GM23338 (cell line): ENCODE results near the gene CISH. TPM values are rescaled to one million over a fixed set of nuclear protein-coding genes. Genes with fewer than 3 reads are reported as not detected.

Source experiments
- ATAC-seq: fragments of 200-7000 bp; cut with Tn5 transposase; 3 replicates; pipeline ENCODE4 v1.9.1; 2020
- DNase-seq: peaks from one replicate; pipeline ENCODE4 v3.0.0-alpha.2; 2015; ENCODE audit warnings: low spot score
- H2AFZ ChIP-seq: fragments of 200-600 bp; sonication (generic); 2 replicates; pipeline ENCODE4 v1.8.0; 2016; ENCODE audit warnings: antibody characterized with exemption, mild to moderate bottlenecking, moderate library complexity
- H3F3A ChIP-seq: fragments of 200-600 bp; sonication (generic); replicated peaks from 2 replicates; pipeline ENCODE4 v1.8.0; 2017; ENCODE audit warnings: antibody characterized with exemption, mixed run types, low read depth
- H3K27ac ChIP-seq: fragments of 200-600 bp; sonication (generic); 2 replicates; pipeline ENCODE4 v1.6.1; 2016; ENCODE audit warnings: low read depth
- H3K27me3 ChIP-seq: fragments of 200-600 bp; sonication (generic); 2 replicates; pipeline ENCODE4 v1.8.0; 2016; ENCODE audit warnings: mild to moderate bottlenecking, mixed run types, moderate library complexity; ENCODE audit not compliant: insufficient read depth
- H3K36me3 ChIP-seq: fragments of 200-600 bp; sonication (generic); 2 replicates; pipeline ENCODE4 v1.8.0; 2016; ENCODE audit warnings: mild to moderate bottlenecking; ENCODE audit not compliant: insufficient read depth
- H3K4me1 ChIP-seq: fragments of 200-600 bp; sonication (generic); 2 replicates; pipeline ENCODE4 v1.8.0; 2016; ENCODE audit warnings: mild to moderate bottlenecking, moderate library complexity; ENCODE audit not compliant: insufficient read depth
- H3K4me2 ChIP-seq: fragments of 200-600 bp; sonication (generic); 2 replicates; pipeline ENCODE4 v1.7.1; 2017; ENCODE audit warnings: mixed run types
- H3K4me3 ChIP-seq: fragments of 200-600 bp; sonication (generic); 2 replicates; pipeline ENCODE4 v1.6.1; 2016; ENCODE audit warnings: mixed run types
- H3K79me2 ChIP-seq: fragments of 200-600 bp; sonication (generic); replicated peaks from 2 replicates; pipeline ENCODE4 v1.8.0; 2017; ENCODE audit warnings: mild to moderate bottlenecking; ENCODE audit not compliant: insufficient read depth
- H3K9me2 ChIP-seq: fragments of 200-600 bp; sonication (generic); 2 replicates; pipeline ENCODE4 v1.8.0; 2017; ENCODE audit not compliant: insufficient read depth
- H4K20me1 ChIP-seq: fragments of 200-600 bp; sonication (generic); replicated peaks from 2 replicates; pipeline ENCODE4 v1.8.0; 2017; ENCODE audit warnings: mild to moderate bottlenecking; ENCODE audit not compliant: insufficient read depth
- H3K27ac Mint-ChIP-seq: 2 replicates; pipeline ENCODE4 v1.8.0; 2020; ENCODE audit warnings: inconsistent platforms, mild to moderate bottlenecking, moderate library complexity, mixed read lengths
- H3K27me3 Mint-ChIP-seq: 3 replicates; pipeline ENCODE4 v1.8.0; 2022; ENCODE audit warnings: low read depth, mild to moderate bottlenecking, moderate library complexity, mixed read lengths, inconsistent platforms; ENCODE audit not compliant: insufficient read depth, poor library complexity
- H3K36me3 Mint-ChIP-seq: 3 replicates; pipeline ENCODE4 v1.8.0; 2021; ENCODE audit warnings: low read depth, mild to moderate bottlenecking, inconsistent platforms, moderate library complexity, mixed read lengths
- H3K4me1 Mint-ChIP-seq: 3 replicates; pipeline ENCODE4 v1.8.0; 2020; ENCODE audit warnings: mild to moderate bottlenecking, inconsistent platforms, mixed read lengths
- H3K4me3 Mint-ChIP-seq: 3 replicates; pipeline ENCODE4 v1.8.0; 2021; ENCODE audit warnings: moderate library complexity, mild to moderate bottlenecking, inconsistent platforms, mixed read lengths
- H3K9me3 Mint-ChIP-seq: 3 replicates; pipeline ENCODE4 v1.8.0; 2020; ENCODE audit warnings: moderate library complexity, mild to moderate bottlenecking, inconsistent platforms, mixed read lengths
- CREB1 ChIP-seq: fragments of 250-450 bp; sonication (Bioruptor Pico); IDR thresholded peaks from 2 replicates; pipeline ENCODE4 v1.5.0; 2020; ENCODE audit warnings: low read depth, mild to moderate bottlenecking, moderate library complexity
- ETS1 ChIP-seq: IDR thresholded peaks from 2 replicates; pipeline ENCODE4 v1.6.1; 2016; ENCODE audit warnings: antibody characterized with exemption
- EZH2 ChIP-seq: fragments of 200-600 bp; sonication (generic); IDR thresholded peaks from one replicate; pipeline ENCODE4 v1.8.0; 2017; ENCODE audit warnings: antibody characterized with exemption, mild to moderate bottlenecking, low read depth; ENCODE audit not compliant: unreplicated experiment
- JUNB ChIP-seq: IDR thresholded peaks from one replicate; pipeline ENCODE4 v1.6.1; 2016; ENCODE audit warnings: antibody characterized with exemption; ENCODE audit not compliant: unreplicated experiment
- NANOG ChIP-seq: IDR thresholded peaks from 2 replicates; pipeline ENCODE4 v1.6.1; 2016; ENCODE audit warnings: antibody characterized with exemption, borderline replicate concordance
- POLR2AphosphoS5 ChIP-seq: IDR thresholded peaks from 2 replicates; pipeline ENCODE4 v1.6.1; 2016; ENCODE audit warnings: antibody characterized with exemption, low read depth
- REST ChIP-seq: IDR thresholded peaks from one replicate; pipeline ENCODE4 v1.6.1; 2018; ENCODE audit warnings: antibody characterized with exemption; ENCODE audit not compliant: unreplicated experiment
- ZNF331 ChIP-seq: fragments of 250-450 bp; sonication (Bioruptor Pico); IDR thresholded peaks from 2 replicates; pipeline ENCODE4 v1.5.0; 2020; ENCODE audit warnings: low read depth, mild to moderate bottlenecking, moderate library complexity
- ZNF462 ChIP-seq: fragments of 250-450 bp; sonication (Bioruptor Pico); IDR thresholded peaks from 2 replicates; pipeline ENCODE4 v1.5.0; 2020; ENCODE audit warnings: mild to moderate bottlenecking, moderate library complexity
- polyA plus RNA-seq: library from polyadenylated mRNA; unstranded; fragments of >200 nt; fragmentation: Nextera tagmentation; extraction: Ambion mirVana; gene quantifications from 2 replicates; pipeline ENCODE4 v1.2.1, GENCODE V29; 2016
- total RNA-seq: library from RNA; depleted of rRNA; stranded (reverse); fragments of >200 nt; shearing (Covaris generic); gene quantifications from 2 replicates; pipeline ENCODE4 v1.2.3, GENCODE V29; 2014
- TF ChIP-seq, protein P1 (sequence below), 2 experiments: fragments of 200-600 bp in 1 of 2; sonication (generic) in 1 of 2; conservative IDR thresholded peaks; 2 replicates each; pipeline versions ENCODE4 v1.5.1 to v1.6.1; 2016 to 2017; ENCODE audit warnings: antibody characterized with exemption in 2 of 2, low read depth in 2 of 2, mild to moderate bottlenecking in 2 of 2, moderate library complexity in 1 of 2

The CISH gene
- total and polyA plus RNA-seq, 2 experiments from 2014 or later: 2.1 to 3.6 TPM

DNA sequence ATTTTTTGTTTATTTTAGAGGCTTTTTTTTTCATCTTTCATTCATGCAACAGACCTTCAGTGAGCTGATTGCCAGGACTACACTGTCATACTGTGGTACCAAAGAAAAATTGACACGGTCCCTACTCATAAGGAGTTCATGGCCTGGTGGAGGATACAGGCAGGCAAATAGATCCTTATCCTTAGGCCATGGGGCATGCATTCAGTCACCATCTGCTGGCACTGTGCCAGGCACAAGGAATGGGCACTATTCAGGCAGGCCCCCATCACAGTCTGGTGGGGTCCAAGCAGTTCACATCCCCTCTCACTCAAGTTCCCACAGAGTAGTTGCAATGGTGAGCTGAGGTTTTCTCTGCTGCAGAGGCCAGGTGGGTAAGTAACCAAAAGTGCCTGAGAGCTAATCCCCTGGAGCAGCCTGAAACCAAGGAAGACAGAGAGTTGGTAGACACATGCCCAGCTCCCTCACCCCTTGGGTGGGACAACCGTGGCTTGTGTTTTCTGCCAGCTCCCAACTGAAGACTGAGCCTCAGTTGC is 17.3 kb downstream of the CISH start (continued):
- TF ChIP-seq REST (no peak), CREB1 (no peak), NANOG (no peak), EZH2 (no peak)

GRCh38 chr3:50592568-50592967 is 19.0 kb downstream of the CISH start:
- Histone ChIP-seq H2AFZ (no peak overlapping the region), H3F3A (no peaks in the 10 kb centered on the region), H4K20me1 (no peaks in the 10 kb centered on the region; the same call in 1 of the 2 replicates), H3K79me2 (no peaks in the 10 kb centered on the region), H3K9me2 (no peaks in the 10 kb centered on the region), H3K4me1 (no peaks in the 10 kb centered on the region), H3K4me2 (no peak overlapping the region), H3K36me3 (no peaks in the 10 kb centered on the region), H3K27me3 (0 out of 2 replicates have a peak, but pooled peaks cover 3% of the 10 kb centered on the region), H3K27ac (no peak overlapping the region), H3K4me3 (no peak overlapping the region)
- Mint-ChIP-seq H3K4me3 (no peak overlapping the region), H3K36me3 (no peaks in the 10 kb centered on the region), H3K9me3 (no peaks in the 10 kb centered on the region), H3K27ac (no peak overlapping the region), H3K4me1 (no peaks in the 10 kb centered on the region), H3K27me3 (peaks cover 2% of the 10 kb centered on the region)
- DNase-seq (no peak), ATAC-seq (no peak; the same call in 2 of the 3 replicates)
- no peak for TF ChIP-seq NANOG
- no peak for TF ChIP-seq ETS1
- TF ChIP-seq CREB1: no peak
- TF ChIP-seq EZH2: no peak
- no peak for TF ChIP-seq POLR2AphosphoS5
- no peak for TF ChIP-seq ZNF462
- TF ChIP-seq JUNB: no peak
- TF ChIP-seq ZNF331 (CRISPR knock-in tag): no peak
- TF ChIP-seq, protein P1, sequence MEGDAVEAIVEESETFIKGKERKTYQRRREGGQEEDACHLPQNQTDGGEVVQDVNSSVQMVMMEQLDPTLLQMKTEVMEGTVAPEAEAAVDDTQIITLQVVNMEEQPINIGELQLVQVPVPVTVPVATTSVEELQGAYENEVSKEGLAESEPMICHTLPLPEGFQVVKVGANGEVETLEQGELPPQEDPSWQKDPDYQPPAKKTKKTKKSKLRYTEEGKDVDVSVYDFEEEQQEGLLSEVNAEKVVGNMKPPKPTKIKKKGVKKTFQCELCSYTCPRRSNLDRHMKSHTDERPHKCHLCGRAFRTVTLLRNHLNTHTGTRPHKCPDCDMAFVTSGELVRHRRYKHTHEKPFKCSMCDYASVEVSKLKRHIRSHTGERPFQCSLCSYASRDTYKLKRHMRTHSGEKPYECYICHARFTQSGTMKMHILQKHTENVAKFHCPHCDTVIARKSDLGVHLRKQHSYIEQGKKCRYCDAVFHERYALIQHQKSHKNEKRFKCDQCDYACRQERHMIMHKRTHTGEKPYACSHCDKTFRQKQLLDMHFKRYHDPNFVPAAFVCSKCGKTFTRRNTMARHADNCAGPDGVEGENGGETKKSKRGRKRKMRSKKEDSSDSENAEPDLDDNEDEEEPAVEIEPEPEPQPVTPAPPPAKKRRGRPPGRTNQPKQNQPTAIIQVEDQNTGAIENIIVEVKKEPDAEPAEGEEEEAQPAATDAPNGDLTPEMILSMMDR (conservative IDR thresholded peaks at IDR 0.05; ENCODE audit: low read depth in 2 of 2): no peak
